Activated T-cell treated with anti-CD3 and anti-CD28 coated beads, Interleukin-2, amount 50 U/mL, for 24 hours (primary cell): ENCODE results near the gene LINGO1.

Experiments
- DNase-seq: peaks from one replicate; pipeline ENCODE4 v3.0.0-alpha.2; 2020
- H3K27ac Mint-ChIP-seq: 2 replicates; pipeline ENCODE4 v1.8.0; 2020; ENCODE audit warnings: mild to moderate bottlenecking, mixed read lengths
- H3K27me3 Mint-ChIP-seq: 2 replicates; pipeline ENCODE4 v1.8.0; 2020; ENCODE audit warnings: mixed read lengths
- H3K36me3 Mint-ChIP-seq: 2 replicates; pipeline ENCODE4 v1.8.0; 2020; ENCODE audit warnings: low read depth, mixed read lengths
- H3K4me1 Mint-ChIP-seq: 2 replicates; pipeline ENCODE4 v1.8.0; 2020; ENCODE audit warnings: low read depth, mixed read lengths
- H3K4me3 Mint-ChIP-seq: 2 replicates; pipeline ENCODE4 v1.8.0; 2020; ENCODE audit warnings: mild to moderate bottlenecking, moderate library complexity, mixed read lengths
- H3K9me3 Mint-ChIP-seq: 2 replicates; pipeline ENCODE4 v1.8.0; 2020; ENCODE audit warnings: mixed read lengths

Gene LINGO1

GRCh38 chr15:77619883-77620282, 12.8 kb downstream of the LINGO1 start:
- DNase-seq: no peak
- no peaks in the 10 kb centered on the region for H3K4me1 Mint-ChIP-seq
- no peaks in the 10 kb centered on the region for H3K36me3 Mint-ChIP-seq
- no peak overlapping the region for H3K27ac Mint-ChIP-seq
- no peaks in the 10 kb centered on the region for H3K27me3 Mint-ChIP-seq
- no peaks in the 10 kb centered on the region for H3K9me3 Mint-ChIP-seq
- no peak overlapping the region for H3K4me3 Mint-ChIP-seq

- H3K9me3 Mint-ChIP-seq: no peaks in the 10 kb centered on the region
- no peaks in the 10 kb centered on the region for H3K4me1 Mint-ChIP-seq
- H3K27me3 Mint-ChIP-seq: no peaks in the 10 kb centered on the region
- no peak overlapping the region for H3K4me3 Mint-ChIP-seq
- no peaks in the 10 kb centered on the region for H3K36me3 Mint-ChIP-seq
- H3K27ac Mint-ChIP-seq: no peak overlapping the region
- no peak for DNase-seq
Measured at GRCh38 chr15:77617476-77618230, 15.1 kb downstream of the LINGO1 start.

- Mint-ChIP-seq H3K4me1 (no peaks in the 10 kb centered on the region), H3K9me3 (no peaks in the 10 kb centered on the region), H3K36me3 (no peaks in the 10 kb centered on the region), H3K27me3 (no peaks in the 10 kb centered on the region), H3K27ac (no peak overlapping the region), H3K4me3 (no peak overlapping the region)
- no peak for DNase-seq
Measured at GRCh38 chr15:77616072-77616471, 16.6 kb downstream of the LINGO1 start.

DNA sequence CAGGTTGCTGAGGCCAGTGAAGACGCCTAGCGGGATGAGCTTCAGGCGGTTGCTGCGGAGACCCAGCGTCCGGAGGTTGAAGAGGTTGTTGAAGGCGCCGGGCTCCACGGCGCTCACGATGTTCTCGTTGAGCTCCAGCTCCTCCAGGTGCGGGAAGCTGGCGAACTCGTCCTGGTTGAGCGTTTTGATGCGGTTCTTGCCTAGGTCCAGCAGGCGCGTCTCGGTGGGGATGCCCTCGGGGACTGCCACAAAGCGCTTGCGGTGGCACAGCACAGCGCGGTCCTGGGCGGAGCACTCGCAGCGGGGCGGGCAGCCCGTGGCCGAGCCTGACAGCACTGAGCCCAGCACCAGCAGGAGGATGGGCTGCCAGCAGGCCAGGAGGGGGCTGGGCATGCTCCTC, 17.2 kb downstream of the LINGO1 start:
- no peaks in the 10 kb centered on the region for H3K9me3 Mint-ChIP-seq
- H3K36me3 Mint-ChIP-seq: no peaks in the 10 kb centered on the region
- H3K4me3 Mint-ChIP-seq: no peak overlapping the region
- H3K4me1 Mint-ChIP-seq: no peaks in the 10 kb centered on the region
- H3K27me3 Mint-ChIP-seq: no peaks in the 10 kb centered on the region
- no peak for DNase-seq
- H3K27ac Mint-ChIP-seq: no peak overlapping the region

DNA sequence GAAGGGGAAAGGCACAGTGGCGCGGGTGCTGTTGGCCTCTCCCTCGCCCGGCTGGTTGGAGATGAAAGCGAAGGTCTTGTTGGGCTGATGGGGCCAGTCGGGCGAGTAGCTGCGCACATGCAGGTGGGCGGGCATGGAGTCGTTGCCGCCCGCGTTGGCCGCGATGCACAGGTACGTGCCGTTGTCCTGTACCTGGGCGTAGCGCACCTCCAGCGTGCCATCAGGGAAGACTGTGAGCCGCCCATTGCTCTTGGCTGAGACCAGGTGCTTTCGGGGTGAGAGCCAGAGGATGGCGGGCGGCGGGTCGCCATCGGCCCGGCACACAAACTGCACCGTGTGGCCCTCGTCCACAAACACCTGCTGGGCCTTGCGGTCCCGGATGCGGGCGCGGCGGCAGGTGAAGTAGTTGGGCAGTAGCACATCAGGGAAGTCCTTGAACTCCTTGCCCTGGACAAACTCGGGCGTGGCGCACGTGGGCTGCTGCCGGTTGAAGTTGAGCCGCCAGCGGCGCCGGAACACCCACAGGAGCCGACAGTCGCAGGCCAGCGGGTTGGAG, 18.4 kb downstream of the LINGO1 start:
- H3K4me1 Mint-ChIP-seq: no peaks in the 10 kb centered on the region
- H3K36me3 Mint-ChIP-seq: no peaks in the 10 kb centered on the region
- no peak overlapping the region for H3K27ac Mint-ChIP-seq
- H3K4me3 Mint-ChIP-seq: no peak overlapping the region
- no peaks in the 10 kb centered on the region for H3K9me3 Mint-ChIP-seq
- no peaks in the 10 kb centered on the region for H3K27me3 Mint-ChIP-seq
- no peak for DNase-seq

- DNase-seq: no peak
- Mint-ChIP-seq H3K4me1 (no peaks in the 10 kb centered on the region), H3K9me3 (no peaks in the 10 kb centered on the region), H3K36me3 (no peaks in the 10 kb centered on the region), H3K27me3 (no peaks in the 10 kb centered on the region), H3K4me3 (no peak overlapping the region), H3K27ac (no peak overlapping the region)
Measured at GRCh38 chr15:77613814-77614213, 18.9 kb downstream of the LINGO1 start.

- Mint-ChIP-seq H3K36me3 (no peaks in the 10 kb centered on the region), H3K27me3 (no peaks in the 10 kb centered on the region), H3K4me1 (no peaks in the 10 kb centered on the region), H3K9me3 (no peaks in the 10 kb centered on the region), H3K4me3 (no peak overlapping the region), H3K27ac (no peak overlapping the region)
- DNase-seq: no peak
Measured at GRCh38 chr15:77612958-77613601, 19.6 kb downstream of the LINGO1 start.

- no peak for DNase-seq
- H3K4me1 Mint-ChIP-seq: no peaks in the 10 kb centered on the region
- H3K27me3 Mint-ChIP-seq: no peaks in the 10 kb centered on the region
- H3K9me3 Mint-ChIP-seq: no peaks in the 10 kb centered on the region
- no peak overlapping the region for H3K27ac Mint-ChIP-seq
- H3K4me3 Mint-ChIP-seq: no peak overlapping the region
- H3K36me3 Mint-ChIP-seq: no peaks in the 10 kb centered on the region
Measured at GRCh38 chr15:77611767-77612166, 20.9 kb downstream of the LINGO1 start.

DNA sequence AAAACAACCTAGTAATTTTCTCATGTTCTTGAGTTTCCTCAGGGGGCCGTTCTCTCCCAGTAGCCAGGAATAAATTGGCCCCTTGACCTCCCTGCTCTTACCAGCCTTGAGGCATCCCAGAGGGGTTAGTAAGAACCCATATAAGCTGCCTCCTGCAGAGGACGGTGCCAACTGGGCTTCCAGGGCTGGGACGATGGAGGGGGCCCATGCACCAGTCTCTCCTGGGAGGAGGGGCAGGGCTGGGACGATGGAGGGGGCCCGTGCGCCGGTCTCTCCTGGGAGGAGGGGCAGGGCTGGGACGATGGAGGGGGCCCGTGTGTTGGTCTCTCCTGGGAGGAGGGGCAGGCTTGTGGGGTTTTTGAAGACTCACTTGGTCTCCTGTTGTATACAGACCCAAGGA, 22.0 kb downstream of the LINGO1 start:
- Mint-ChIP-seq H3K4me1 (no peaks in the 10 kb centered on the region), H3K27me3 (peaks cover 4% of the 10 kb centered on the region), H3K27ac (no peak overlapping the region), H3K4me3 (no peak overlapping the region), H3K36me3 (no peaks in the 10 kb centered on the region), H3K9me3 (no peaks in the 10 kb centered on the region)
- no peak for DNase-seq

DNA sequence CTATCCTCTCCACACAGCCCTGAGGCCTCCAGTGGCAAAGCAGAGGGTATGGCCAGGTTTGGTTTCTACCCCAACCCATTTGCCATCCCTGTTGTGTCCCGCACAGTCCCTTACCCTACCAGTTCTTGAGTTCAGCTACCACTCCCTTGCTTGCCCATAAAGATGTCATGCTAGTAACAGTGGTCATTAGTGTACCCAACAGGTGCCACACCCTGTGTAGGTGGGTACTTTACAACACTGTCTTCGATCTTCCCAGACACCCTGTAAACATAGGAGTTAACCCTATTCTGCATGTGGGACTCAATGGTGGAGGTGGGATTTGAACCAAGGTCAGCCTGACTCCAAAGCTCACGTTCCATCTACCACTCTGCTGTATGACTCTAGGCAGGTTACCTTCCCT, 23.2 kb downstream of the LINGO1 start:
- no peaks in the 10 kb centered on the region for H3K36me3 Mint-ChIP-seq
- peaks cover 15% of the 10 kb centered on the region for H3K27me3 Mint-ChIP-seq
- H3K4me1 Mint-ChIP-seq: peaks cover 4% of the 10 kb centered on the region
- H3K9me3 Mint-ChIP-seq: no peaks in the 10 kb centered on the region
- no peak for DNase-seq
- no peak overlapping the region for H3K27ac Mint-ChIP-seq
- H3K4me3 Mint-ChIP-seq: no peak overlapping the region

DNA sequence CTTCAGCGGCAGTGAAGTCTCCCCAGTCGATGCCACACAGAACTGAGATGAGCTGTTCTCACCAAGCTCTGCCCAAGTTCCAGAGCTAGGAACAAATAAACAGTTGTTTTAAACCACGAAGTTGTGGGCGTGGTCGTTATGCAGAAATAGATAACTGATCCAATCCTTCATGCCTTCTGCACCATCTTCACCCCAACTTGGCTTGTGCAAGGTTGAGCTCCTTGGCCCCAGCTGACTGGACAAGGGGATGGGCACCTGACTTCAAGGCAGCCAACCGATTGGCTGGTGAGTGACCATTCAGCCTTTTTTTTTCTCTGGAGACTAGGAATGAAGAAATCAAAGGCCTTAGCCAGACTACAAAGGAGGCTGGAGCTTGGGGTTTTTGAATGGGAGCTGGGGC, 23.9 kb downstream of the LINGO1 start:
- peaks cover 4% of the 10 kb centered on the region for H3K4me1 Mint-ChIP-seq
- H3K27me3 Mint-ChIP-seq: peaks cover 18% of the 10 kb centered on the region
- no peaks in the 10 kb centered on the region for H3K9me3 Mint-ChIP-seq
- H3K36me3 Mint-ChIP-seq: no peaks in the 10 kb centered on the region
- no peak overlapping the region for H3K27ac Mint-ChIP-seq
- no peak overlapping the region for H3K4me3 Mint-ChIP-seq
- no peak for DNase-seq

DNA sequence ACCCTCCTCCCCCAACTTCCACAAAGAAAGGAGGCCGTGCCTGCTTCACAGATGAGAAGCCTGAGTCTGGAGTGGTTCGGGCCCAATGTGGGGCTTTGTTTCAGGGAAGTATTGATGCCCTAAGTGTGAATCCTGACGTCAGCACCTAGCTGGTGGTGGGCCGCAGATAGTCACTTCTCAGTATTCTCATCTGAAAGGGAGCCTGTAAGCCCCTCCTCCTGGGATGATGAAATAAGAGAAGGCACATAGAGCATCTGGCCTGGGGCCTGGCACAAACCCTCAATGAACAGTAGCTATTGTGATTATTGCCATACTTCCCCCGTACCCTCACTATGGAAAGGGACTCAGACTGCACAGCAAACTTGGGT, 24.8 kb downstream of the LINGO1 start:
- Mint-ChIP-seq H3K4me3 (no peak overlapping the region), H3K27me3 (peaks cover 19% of the 10 kb centered on the region), H3K4me1 (peaks cover 4% of the 10 kb centered on the region), H3K9me3 (no peaks in the 10 kb centered on the region), H3K27ac (no peak overlapping the region), H3K36me3 (no peaks in the 10 kb centered on the region)
- DNase-seq: no peak

DNA sequence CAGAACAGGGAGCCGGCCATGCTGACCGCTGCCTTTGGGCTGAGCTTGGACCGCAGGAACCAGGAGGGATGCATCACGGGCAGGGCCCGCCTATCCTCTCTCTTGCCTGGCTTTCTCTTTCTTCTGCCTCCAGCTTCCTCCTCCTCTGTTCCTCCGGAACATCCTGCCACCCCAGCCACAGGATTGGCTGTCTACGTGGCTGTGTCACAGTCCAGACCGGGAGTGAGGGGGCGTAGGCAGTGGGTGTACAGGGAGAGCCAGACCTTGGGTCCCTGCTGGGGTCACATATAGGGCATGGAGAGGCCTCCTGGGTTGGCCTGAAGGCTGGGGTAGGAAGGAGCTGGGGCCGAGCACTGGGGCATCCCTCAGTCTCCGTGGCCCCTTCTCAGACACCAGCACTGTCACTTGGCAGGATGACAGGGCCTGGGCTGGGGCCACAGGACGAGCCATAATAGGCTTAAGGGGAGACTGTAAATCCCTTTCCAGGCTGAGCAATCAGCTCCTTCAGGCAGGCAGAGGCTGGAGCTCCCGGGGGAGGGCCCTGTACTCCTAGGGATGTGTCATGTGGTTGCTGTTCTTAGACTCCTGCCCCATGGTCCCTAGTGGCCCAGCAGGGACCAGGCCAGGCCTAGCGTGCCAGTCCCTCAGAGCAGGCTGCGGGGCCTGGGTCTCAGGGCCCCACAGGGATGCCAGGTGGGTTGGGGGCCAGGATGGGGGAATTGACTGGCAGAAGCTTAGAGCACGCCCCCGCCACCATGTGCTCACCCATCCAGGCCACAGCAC, 25.4 kb downstream of the LINGO1 start:
- H3K27me3 Mint-ChIP-seq: peaks cover 19% of the 10 kb centered on the region
- H3K4me3 Mint-ChIP-seq: no peak overlapping the region
- no peak for DNase-seq
- H3K9me3 Mint-ChIP-seq: no peaks in the 10 kb centered on the region
- no peaks in the 10 kb centered on the region for H3K36me3 Mint-ChIP-seq
- peaks cover 4% of the 10 kb centered on the region for H3K4me1 Mint-ChIP-seq
- no peak overlapping the region for H3K27ac Mint-ChIP-seq

DNA sequence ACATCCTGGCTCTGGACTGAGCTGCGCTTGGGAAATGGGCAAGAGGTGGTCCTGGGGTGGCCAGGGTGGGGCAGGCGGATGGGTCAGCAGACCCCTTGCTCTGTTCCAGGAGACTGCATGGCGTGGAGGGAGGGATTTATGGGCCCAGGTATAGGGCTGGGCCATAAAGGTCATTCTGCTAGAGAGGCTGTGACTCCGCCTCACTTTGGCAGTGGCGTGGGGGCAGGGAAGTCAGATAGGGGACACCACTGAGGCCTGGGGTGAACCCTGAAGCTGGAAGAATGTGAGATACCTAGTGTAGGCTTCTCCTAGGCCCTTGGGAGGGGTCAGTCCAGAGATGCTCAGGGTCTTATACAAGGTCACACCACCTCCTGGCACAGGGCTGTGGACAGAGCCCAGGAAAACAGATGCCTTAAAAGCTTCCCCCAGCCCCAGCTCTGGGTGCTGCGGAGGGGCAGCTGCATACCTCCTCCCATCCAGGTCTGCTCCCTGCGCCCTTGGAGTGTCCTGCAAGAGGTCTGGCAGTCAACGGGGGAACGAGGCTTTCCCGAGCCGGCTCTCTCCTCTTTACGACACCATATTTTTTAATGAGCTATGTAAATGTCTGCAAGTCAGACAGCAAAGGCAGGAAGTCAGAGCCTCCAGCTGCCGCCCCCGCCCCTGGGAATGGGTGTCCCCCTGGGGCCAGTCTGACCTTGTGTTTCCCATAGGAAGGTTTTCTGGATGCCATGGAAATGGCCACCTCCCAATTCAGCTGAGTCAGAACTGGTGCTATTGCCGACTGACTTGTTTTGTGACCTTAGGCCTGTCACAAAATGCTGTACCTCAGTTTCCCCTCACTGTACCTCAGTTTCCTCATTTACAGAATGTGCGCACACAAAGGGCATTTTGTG, 26.3 kb downstream of the LINGO1 start:
- H3K4me3 Mint-ChIP-seq: no peak overlapping the region
- peaks cover 4% of the 10 kb centered on the region for H3K4me1 Mint-ChIP-seq
- no peak for DNase-seq
- H3K9me3 Mint-ChIP-seq: no peaks in the 10 kb centered on the region
- peaks cover 19% of the 10 kb centered on the region for H3K27me3 Mint-ChIP-seq
- no peak overlapping the region for H3K27ac Mint-ChIP-seq
- H3K36me3 Mint-ChIP-seq: no peaks in the 10 kb centered on the region
